Measurements from ENCODE around the gene TRPV3.
"Not testable (repeated sequence)": the region's sequence is repeated elsewhere in the genome, so short reads cannot be mapped to it uniquely, and the experiment has no call there.

Gene TRPV3

GRCh38 chr17:3573246-3574100, 15.9 kb upstream of the TRPV3 start:
- DNase-seq, result no peak

- no peak for DNase-seq
Observed at GRCh38 chr17:3572231-3572630, 14.6 kb upstream of the TRPV3 start.

- DNase-seq, result no peak
Observed at GRCh38 chr17:3571043-3571900, 13.7 kb upstream of the TRPV3 start.

GRCh38 chr17:3569534-3570137, 12.0 kb upstream of the TRPV3 start:
- DNase-seq, result no peak

GRCh38 chr17:3566551-3566950, 8.9 kb upstream of the TRPV3 start:
- no peak for DNase-seq

GRCh38 chr17:3565143-3565542, 7.5 kb upstream of the TRPV3 start:
- no peak for DNase-seq

GRCh38 chr17:3564241-3564640, 6.6 kb upstream of the TRPV3 start:
- DNase-seq, result not testable (repeated sequence)

- no peak for DNase-seq
Observed at GRCh38 chr17:3559270-3559645, 1.6 kb upstream of the TRPV3 start.

GRCh38 chr17:3558603-3559269, 1.1 kb upstream of the TRPV3 start:
- peak; percentile 75 for DNase-seq

GRCh38 chr17:3556916-3557767, 470 bp downstream of the TRPV3 start:
- no peak for DNase-seq

- DNase-seq, result no peak
Observed at GRCh38 chr17:3556239-3556915, 1.2 kb downstream of the TRPV3 start.

GRCh38 chr17:3555189-3555796, 2.3 kb downstream of the TRPV3 start:
- no peak for DNase-seq

- no peak for DNase-seq
Observed at GRCh38 chr17:3554440-3554839, 3.2 kb downstream of the TRPV3 start.

- DNase-seq, result no peak
Observed at GRCh38 chr17:3553419-3554401, 3.9 kb downstream of the TRPV3 start.

- no peak for DNase-seq
Observed at GRCh38 chr17:3552916-3553315, 4.7 kb downstream of the TRPV3 start.

GRCh38 chr17:3551189-3551588, 6.4 kb downstream of the TRPV3 start:
- DNase-seq, result no peak

GRCh38 chr17:3549610-3550162, 7.9 kb downstream of the TRPV3 start:
- DNase-seq, result no peak

GRCh38 chr17:3547628-3548027, 10.0 kb downstream of the TRPV3 start:
- no peak for DNase-seq

- DNase-seq, result no peak
Observed at GRCh38 chr17:3546997-3547396, 10.6 kb downstream of the TRPV3 start.
